Measurements from ENCODE around the gene SCCPDH.

Gene SCCPDH

GRCh38 chr1:246724016-246724730, at the start of gene SCCPDH:
TSS of gene SCCPDH (plus strand) at chr1:246724409. CDS start at chr1:246724423, 14 bp downstream.
- ATAC-seq (ENCODE audit: low read depth) (peak; percentile 85), DNase-seq (ENCODE audit: low spot score) (no peak)
- Histone ChIP-seq H3K27ac (ENCODE audit: poor library complexity, severe bottlenecking) (no peak within 1 kb of the TSS), H3K27me3 (ENCODE audit: insufficient read depth, poor library complexity, severe bottlenecking) (no peaks in the 10 kb centered on the region), H3K4me1 (ENCODE audit: insufficient read depth, poor library complexity, severe bottlenecking) (no peaks in the 10 kb centered on the region), H3K9me3 (ENCODE audit: severe bottlenecking) (no peaks in the 10 kb centered on the region), H3K36me3 (ENCODE audit: low read depth) (peaks cover 4% of the 10 kb centered on the region), H3K4me3 (ENCODE audit: severe bottlenecking) (peak within 1 kb of the TSS; percentile 66)
- no peak for TF ChIP-seq CTCF (IDR thresholded peaks at IDR 0.05; ENCODE audit: poor library complexity, severe bottlenecking)

- ATAC-seq (ENCODE audit: low read depth) (no peak), DNase-seq (ENCODE audit: low spot score) (no peak)
- Histone ChIP-seq H3K36me3 (ENCODE audit: low read depth) (no peaks in the 10 kb centered on the region), H3K9me3 (ENCODE audit: severe bottlenecking) (no peaks in the 10 kb centered on the region), H3K27me3 (ENCODE audit: insufficient read depth, poor library complexity, severe bottlenecking) (no peaks in the 10 kb centered on the region), H3K4me3 (ENCODE audit: severe bottlenecking) (no peak overlapping the region), H3K4me1 (ENCODE audit: insufficient read depth, poor library complexity, severe bottlenecking) (no peaks in the 10 kb centered on the region), H3K27ac (ENCODE audit: poor library complexity, severe bottlenecking) (no peak overlapping the region)
- no peak for TF ChIP-seq CTCF (IDR thresholded peaks at IDR 0.05; ENCODE audit: poor library complexity, severe bottlenecking)
Observed at GRCh38 chr1:246677842-246678241, 46.4 kb upstream of the SCCPDH start.

GRCh38 chr1:246678816-246679793, 45.1 kb upstream of the SCCPDH start:
- no peaks in the 10 kb centered on the region for H3K9me3 ChIP-seq (ENCODE audit: severe bottlenecking)
- no peak for TF ChIP-seq CTCF (IDR thresholded peaks at IDR 0.05; ENCODE audit: poor library complexity, severe bottlenecking)
- DNase-seq (ENCODE audit: low spot score): no peak
- no peak for ATAC-seq (ENCODE audit: low read depth)
- H3K36me3 ChIP-seq (ENCODE audit: low read depth): no peaks in the 10 kb centered on the region
- no peak overlapping the region for H3K27ac ChIP-seq (ENCODE audit: poor library complexity, severe bottlenecking)
- no peaks in the 10 kb centered on the region for H3K4me1 ChIP-seq (ENCODE audit: insufficient read depth, poor library complexity, severe bottlenecking)
- H3K27me3 ChIP-seq (ENCODE audit: insufficient read depth, poor library complexity, severe bottlenecking): no peaks in the 10 kb centered on the region
- H3K4me3 ChIP-seq (ENCODE audit: severe bottlenecking): no peak overlapping the region

GRCh38 chr1:246679794-246680177, 44.4 kb upstream of the SCCPDH start:
- DNase-seq (ENCODE audit: low spot score): no peak
- TF ChIP-seq CTCF (IDR thresholded peaks at IDR 0.05; ENCODE audit: poor library complexity, severe bottlenecking): no peak
- H3K27ac ChIP-seq (ENCODE audit: poor library complexity, severe bottlenecking): no peak overlapping the region
- no peaks in the 10 kb centered on the region for H3K9me3 ChIP-seq (ENCODE audit: severe bottlenecking)
- H3K4me1 ChIP-seq (ENCODE audit: insufficient read depth, poor library complexity, severe bottlenecking): no peaks in the 10 kb centered on the region
- H3K27me3 ChIP-seq (ENCODE audit: insufficient read depth, poor library complexity, severe bottlenecking): no peaks in the 10 kb centered on the region
- H3K36me3 ChIP-seq (ENCODE audit: low read depth): no peaks in the 10 kb centered on the region
- no peak overlapping the region for H3K4me3 ChIP-seq (ENCODE audit: severe bottlenecking)
- no peak for ATAC-seq (ENCODE audit: low read depth)

Data from RWPE2 (cell line).